NOMO-1 (cell line): ENCODE results near the gene PPHLN1.
"Not testable (repeated sequence)": the region's sequence is repeated elsewhere in the genome, so short reads cannot be mapped to it uniquely, and the experiment has no call there.

Experiments used
- DNase-seq, 2 experiments: peaks; one replicate each; lab custom pipeline; 2025; ENCODE audit not compliant: unreplicated experiment in 2 of 2; lab: John Stamatoyannopoulos, UW

PPHLN1 gene

GRCh38 chr12:42320796-42321195, 5.2 kb upstream of the PPHLN1 start:
- DNase-seq: no peak

GRCh38 chr12:42322567-42322966, 3.4 kb upstream of the PPHLN1 start:
- DNase-seq: no peak

DNA sequence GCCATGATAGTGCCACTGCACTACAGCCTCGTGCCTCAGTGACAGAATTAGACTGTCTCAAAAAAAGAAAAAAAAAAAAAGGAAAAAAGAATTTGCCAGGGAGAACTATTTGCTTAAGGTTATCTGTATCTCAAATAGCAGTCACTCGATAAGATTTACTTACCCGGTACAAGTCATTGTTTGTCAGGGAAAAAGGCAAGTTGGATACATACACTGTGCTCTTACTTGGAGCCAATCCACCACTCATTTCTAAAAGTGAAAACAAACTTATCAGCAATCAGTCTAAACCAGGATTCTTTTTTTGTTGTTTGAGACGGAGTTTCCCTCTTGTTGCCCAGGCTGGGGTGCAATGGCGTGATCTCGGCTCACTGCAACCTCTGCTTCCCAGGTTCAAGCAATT, 2.1 kb upstream of the PPHLN1 start:
- DNase-seq: no peak

DNA sequence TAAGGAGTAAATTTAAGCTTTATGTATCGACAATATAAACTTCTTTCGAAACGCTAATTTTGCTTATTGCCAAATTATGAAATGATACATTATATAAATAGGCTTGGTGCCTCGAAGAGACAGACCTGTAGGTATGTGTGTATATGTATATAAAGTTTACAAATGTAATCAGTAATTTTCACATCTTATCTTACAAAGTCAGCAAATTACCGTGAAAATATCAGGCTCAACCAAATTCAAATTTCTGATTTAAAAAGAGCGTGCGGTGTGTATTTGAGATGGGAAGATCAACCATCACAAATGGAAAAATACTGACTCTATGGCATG, 678 bp upstream of the PPHLN1 start:
- no peak for DNase-seq

- peak in 1 of 2 experiments; percentile 45 for DNase-seq
These were observed 717 bp downstream of the PPHLN1 start for GRCh38 chr12:42326541-42327226.

- no peak for DNase-seq
These were observed 1.2 kb downstream of the PPHLN1 start for GRCh38 chr12:42327227-42327590.

GRCh38 chr12:42330097-42330496, 4.1 kb downstream of the PPHLN1 start:
- peak in 1 of 2 experiments; percentile 12 for DNase-seq

- DNase-seq: peak; percentile 46 to 69
These were observed 6.6 kb downstream of the PPHLN1 start for GRCh38 chr12:42332301-42333285.

DNA sequence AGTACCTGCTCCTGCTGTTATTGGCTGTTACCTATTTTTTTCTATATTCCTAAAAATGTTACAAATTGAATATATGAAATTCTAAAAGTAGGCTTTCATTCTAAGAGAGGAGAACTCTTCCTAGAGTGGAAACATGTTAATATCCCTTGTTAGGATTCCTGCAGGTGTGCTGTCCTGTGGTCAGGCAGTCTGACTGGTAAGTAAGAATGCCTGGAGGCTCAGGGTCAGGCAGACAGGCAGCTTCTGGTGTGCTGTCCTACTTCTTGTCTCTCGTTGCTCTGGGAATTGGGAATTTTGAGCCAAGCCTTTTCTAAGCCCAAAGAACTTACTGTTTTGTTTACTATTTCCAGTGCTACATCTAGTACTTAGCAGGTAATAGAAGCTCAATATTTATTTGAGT, 10.3 kb downstream of the PPHLN1 start:
- no peak for DNase-seq

DNA sequence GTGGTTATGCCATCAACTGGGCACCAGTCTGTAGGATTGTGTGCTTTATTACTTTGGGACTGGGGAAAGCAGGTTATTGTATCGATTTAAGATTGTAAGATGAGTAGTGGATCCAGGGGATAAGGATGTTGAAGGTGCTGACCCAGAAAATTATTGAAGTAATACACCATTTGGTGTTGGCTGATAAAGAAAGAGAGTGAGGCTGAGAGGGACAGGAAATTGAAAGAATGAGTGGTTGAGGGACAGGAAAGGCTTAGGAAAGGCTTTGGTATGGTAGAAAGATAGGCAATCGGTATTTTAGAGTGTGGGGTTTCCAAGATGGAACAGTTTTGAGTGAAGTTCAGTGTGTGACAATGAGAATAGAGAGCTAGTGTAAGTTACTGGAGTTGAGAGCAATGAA, 12.3 kb downstream of the PPHLN1 start:
- DNase-seq: no peak

DNA sequence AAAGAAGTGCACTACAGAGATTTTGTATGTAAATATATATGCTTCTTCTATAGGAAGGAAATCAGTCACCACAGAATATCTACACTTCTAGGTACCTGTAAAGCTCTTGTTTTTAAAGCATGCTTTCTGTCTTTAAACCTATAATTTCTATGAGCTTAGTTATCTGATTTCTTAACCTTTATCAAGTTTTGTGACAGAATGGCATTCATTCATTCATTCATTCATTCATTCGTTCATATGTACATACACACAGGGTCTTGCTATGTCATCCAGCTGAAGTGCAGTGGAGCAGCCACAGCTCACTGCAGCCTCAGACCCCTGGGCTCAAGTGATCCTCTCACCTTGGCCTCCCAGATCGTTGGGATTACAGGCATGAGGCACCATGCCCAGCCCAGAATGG, 16.1 kb downstream of the PPHLN1 start:
- DNase-seq: no peak

DNA sequence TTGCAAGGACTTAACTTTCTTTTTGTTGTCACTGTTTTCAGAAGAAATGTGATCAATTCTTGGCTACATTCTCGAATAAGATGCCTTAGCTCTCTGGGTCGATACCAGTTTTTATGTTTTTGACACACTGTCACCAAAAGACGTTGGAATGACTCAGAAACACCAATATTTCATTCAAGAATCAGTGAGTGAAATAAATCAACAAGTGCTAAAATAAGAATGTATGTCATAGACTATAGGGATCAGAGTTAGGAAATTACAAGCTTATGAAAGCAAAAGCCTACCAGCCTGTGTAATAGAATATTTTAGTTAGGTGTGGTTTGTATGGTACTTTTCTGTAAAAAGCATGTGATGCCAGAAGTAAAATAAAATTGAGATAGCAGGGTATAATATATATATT, 17.8 kb downstream of the PPHLN1 start:
- no peak for DNase-seq

- DNase-seq: no peak
These were observed 20.5 kb downstream of the PPHLN1 start for GRCh38 chr12:42346403-42347002.

GRCh38 chr12:42349119-42350020, 23.4 kb downstream of the PPHLN1 start:
- DNase-seq: not testable (repeated sequence)

DNA sequence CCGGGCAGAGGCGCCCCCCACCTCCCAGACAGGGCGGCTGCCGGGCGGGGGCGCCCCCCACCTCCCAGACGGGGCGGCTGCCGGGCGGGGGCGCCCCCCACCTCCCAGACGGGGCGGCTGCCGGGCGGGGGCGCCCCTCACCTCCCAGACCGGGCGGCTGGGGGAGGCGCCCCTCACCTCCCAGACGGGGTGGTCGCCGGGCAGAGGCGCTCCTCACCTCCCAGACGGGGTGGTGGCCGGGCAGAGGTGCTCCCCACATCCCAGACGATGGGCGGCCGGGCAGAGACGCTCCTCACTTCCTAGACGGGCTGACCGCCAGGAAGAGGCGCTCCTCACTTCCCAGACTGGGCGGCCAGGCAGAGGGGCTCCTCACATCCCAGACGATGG, 24.0 kb downstream of the PPHLN1 start:
- not testable (repeated sequence) for DNase-seq

GRCh38 chr12:42356344-42356743, 30.4 kb downstream of the PPHLN1 start:
- no peak for DNase-seq

- peak in 1 of 2 experiments; percentile 22 for DNase-seq
These were observed 34.9 kb downstream of the PPHLN1 start for GRCh38 chr12:42360747-42361403.

- DNase-seq: no peak
These were observed 36.1 kb downstream of the PPHLN1 start for GRCh38 chr12:42361909-42362646.

- no peak for DNase-seq
These were observed 36.8 kb downstream of the PPHLN1 start for GRCh38 chr12:42362647-42363260.
